Upper lobe of left lung (tissue), 6 donors: ENCODE results near the gene ACP4. TPM values are rescaled to one million over a fixed set of nuclear protein-coding genes. Genes with fewer than 3 reads are reported as not detected.

Experiments used
- ATAC-seq, 2 donors: fragments of 200-7000 bp; cut with Tn5 transposase; one replicate each; pipeline ENCODE4 v1.9.1; 2022; ENCODE audit warnings: mild to moderate bottlenecking in 2 of 2, moderate library complexity in 2 of 2; ENCODE audit not compliant: low FRiP score in 2 of 2
- DNase-seq, 2 donors: peaks; one replicate each; pipeline ENCODE4 v3.0.0-alpha.2; 2019 to 2020
- H3K27ac ChIP-seq, 4 donors: fragments of 200-600 bp; sonication (generic); one replicate each; pipeline ENCODE4 v1.5.1; 2016 to 2019
- H3K27me3 ChIP-seq, 4 donors: fragments of 200-600 bp; sonication (generic); one replicate each; pipeline ENCODE4 v1.5.1; 2017 to 2019
- H3K36me3 ChIP-seq, 4 donors: fragments of 200-600 bp; sonication (generic); one replicate each; pipeline ENCODE4 v1.5.1; 2016 to 2019
- H3K4me1 ChIP-seq, 4 donors: fragments of 200-600 bp; sonication (generic); one replicate each; pipeline ENCODE4 v1.5.1; 2018 to 2019
- H3K4me3 ChIP-seq, 4 donors: fragments of 200-600 bp; sonication (generic); one replicate each; pipeline ENCODE4 v1.5.1; 2017 to 2019; ENCODE audit warnings: mild to moderate bottlenecking in 2 of 4, moderate library complexity in 1 of 4
- H3K9me3 ChIP-seq, 4 donors: fragments of 200-600 bp; sonication (generic); one replicate each; pipeline ENCODE4 v1.5.1; 2018 to 2019
- EP300 ChIP-seq, 4 donors: sonication (generic); formaldehyde crosslinking; IDR thresholded peaks; one replicate each; pipeline ENCODE4 v1.5.1; 2017; ENCODE audit warnings: antibody characterized with exemption in 4 of 4, control low read depth in 2 of 4
- POLR2A ChIP-seq, 4 donors: fragments of 450-650 bp; IDR thresholded peaks; one replicate each; pipeline ENCODE4 v1.5.1; 2016 to 2017; ENCODE audit warnings: antibody characterized with exemption in 4 of 4, mild to moderate bottlenecking in 2 of 4
- POLR2AphosphoS5 ChIP-seq, 2 donors: sonication (generic); formaldehyde crosslinking; IDR thresholded peaks; one replicate each; pipeline ENCODE4 v1.5.1; 2017; ENCODE audit warnings: antibody characterized with exemption in 2 of 2
- WGBS, 2 donors: methylation state at CpG; one replicate each; pipeline ENCODE4 v1.1.5; 2017 to 2018; 5-methylcytosine and 5-hydroxymethylcytosine counted together
- total RNA-seq, 6 donors: library from RNA; depleted of rRNA in 4 of 6; stranded (reverse); fragments of >200 nt in 4 of 6; gene quantifications; one replicate each; pipeline versions ENCODE4 v1.1.0 to v1.2.1, GENCODE V29; 2016 to 2021
- TF ChIP-seq, protein P1 (sequence below), 6 experiments: fragments of 450-650 bp in 4 of 6; fragments of 200-600 bp in 2 of 6; sonication (generic) in 2 of 6; IDR thresholded peaks; one replicate each; pipeline ENCODE4 v1.5.1; 2016 to 2019; ENCODE audit warnings: antibody characterized with exemption in 6 of 6
- donor health status: DM: no; HTN: no; CAD: no; lungs with moderate emphysema.
- donor health status: DM: no; HTN: yes; CAD: no; lungs with severe emphysema.

Gene ACP4
- total RNA-seq, 6 donors from 2014 or later: not detected

DNA sequence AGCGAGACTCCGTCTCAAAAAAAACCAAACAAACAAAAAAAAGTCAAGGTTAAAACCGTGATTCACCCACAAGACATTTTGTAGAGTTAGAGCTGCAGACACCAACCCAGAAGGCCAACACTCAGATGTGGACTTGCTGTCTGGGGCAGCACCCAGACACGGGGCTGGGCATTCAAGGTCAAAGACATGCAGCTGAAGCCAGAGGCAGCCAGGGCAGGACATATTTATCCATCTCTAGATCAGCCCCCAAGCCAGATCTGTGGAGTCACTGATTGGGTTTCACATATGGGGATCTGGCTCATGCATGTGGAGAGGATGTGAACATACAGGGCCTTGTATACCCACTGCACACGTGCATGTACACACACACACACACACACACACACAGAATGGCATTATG is 39.6 kb downstream of the ACP4 start:
- no peaks in the 10 kb centered on the region for H3K9me3 ChIP-seq
- ATAC-seq: no peak
- H3K36me3 ChIP-seq: no peaks in the 10 kb centered on the region
- H3K4me1 ChIP-seq: no peaks in the 10 kb centered on the region
- no peaks in the 10 kb centered on the region for H3K27me3 ChIP-seq
- TF ChIP-seq POLR2AphosphoS5 (IDR thresholded peaks at IDR 0.05) (no peak), POLR2A (IDR thresholded peaks at IDR 0.05) (no peak), EP300 (IDR thresholded peaks at IDR 0.05) (no peak)
- TF ChIP-seq, protein P1, sequence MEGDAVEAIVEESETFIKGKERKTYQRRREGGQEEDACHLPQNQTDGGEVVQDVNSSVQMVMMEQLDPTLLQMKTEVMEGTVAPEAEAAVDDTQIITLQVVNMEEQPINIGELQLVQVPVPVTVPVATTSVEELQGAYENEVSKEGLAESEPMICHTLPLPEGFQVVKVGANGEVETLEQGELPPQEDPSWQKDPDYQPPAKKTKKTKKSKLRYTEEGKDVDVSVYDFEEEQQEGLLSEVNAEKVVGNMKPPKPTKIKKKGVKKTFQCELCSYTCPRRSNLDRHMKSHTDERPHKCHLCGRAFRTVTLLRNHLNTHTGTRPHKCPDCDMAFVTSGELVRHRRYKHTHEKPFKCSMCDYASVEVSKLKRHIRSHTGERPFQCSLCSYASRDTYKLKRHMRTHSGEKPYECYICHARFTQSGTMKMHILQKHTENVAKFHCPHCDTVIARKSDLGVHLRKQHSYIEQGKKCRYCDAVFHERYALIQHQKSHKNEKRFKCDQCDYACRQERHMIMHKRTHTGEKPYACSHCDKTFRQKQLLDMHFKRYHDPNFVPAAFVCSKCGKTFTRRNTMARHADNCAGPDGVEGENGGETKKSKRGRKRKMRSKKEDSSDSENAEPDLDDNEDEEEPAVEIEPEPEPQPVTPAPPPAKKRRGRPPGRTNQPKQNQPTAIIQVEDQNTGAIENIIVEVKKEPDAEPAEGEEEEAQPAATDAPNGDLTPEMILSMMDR (IDR thresholded peaks at IDR 0.05): no peak
- DNase-seq: no peak
- WGBS, 2 donors: 69 to 77% methylated on average over 5 of the region's 5 CpGs
- H3K4me3 ChIP-seq: no peak overlapping the region
- H3K27ac ChIP-seq: no peak overlapping the region

DNA sequence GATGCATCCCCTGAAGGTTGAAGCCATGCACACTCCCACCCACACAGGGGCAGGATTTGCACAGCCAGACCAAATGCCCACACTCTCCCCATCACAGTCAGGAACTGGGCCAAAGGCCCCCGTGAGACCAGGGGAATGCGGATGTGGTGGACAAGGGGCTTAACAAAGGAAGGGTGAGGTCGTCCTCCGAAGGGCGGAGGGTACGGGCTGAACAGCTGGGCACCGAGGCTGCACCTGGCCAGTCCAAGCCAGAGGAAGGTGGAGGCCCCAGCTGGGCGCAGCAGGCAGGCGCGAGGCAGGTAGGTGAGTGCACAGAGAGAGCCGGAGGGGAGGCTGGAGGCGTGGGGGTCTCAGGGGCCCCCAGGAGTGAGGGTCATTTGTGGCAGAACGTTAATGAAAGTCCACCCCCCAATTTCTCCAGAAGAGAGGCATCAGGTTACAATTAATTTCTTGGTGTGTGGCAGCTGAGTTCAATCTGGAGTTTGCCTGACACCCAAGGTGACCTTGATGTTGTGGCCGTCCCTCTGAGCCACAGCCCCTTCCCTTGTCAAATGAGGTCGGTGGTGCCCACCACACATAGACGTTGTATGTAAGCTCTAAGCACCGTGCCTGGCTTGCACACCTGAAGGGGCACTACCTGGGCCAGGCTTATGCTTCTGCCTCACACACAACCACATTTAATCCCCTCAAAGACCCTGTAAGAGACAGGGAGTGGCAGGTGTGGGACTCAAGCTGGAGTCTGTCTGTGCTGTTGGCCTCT is 40.2 kb downstream of the ACP4 start:
- ATAC-seq (no peak), DNase-seq (no peak)
- WGBS, 2 donors: 40 to 45% methylated on average over 17 of the region's 17 CpGs
- no peaks in the 10 kb centered on the region for H3K27me3 ChIP-seq
- H3K36me3 ChIP-seq: no peaks in the 10 kb centered on the region
- H3K4me3 ChIP-seq: no peak overlapping the region
- H3K9me3 ChIP-seq: no peaks in the 10 kb centered on the region
- no peak for TF ChIP-seq POLR2AphosphoS5 (IDR thresholded peaks at IDR 0.05)
- no peak for TF ChIP-seq POLR2A (IDR thresholded peaks at IDR 0.05)
- TF ChIP-seq, protein P1 (IDR thresholded peaks at IDR 0.05): no peak
- TF ChIP-seq EP300 (IDR thresholded peaks at IDR 0.05): no peak
- peaks cover 2 to 5% (median 4%) of the 10 kb centered on the region in 4 donors for H3K4me1 ChIP-seq
- no peak overlapping the region for H3K27ac ChIP-seq

DNA sequence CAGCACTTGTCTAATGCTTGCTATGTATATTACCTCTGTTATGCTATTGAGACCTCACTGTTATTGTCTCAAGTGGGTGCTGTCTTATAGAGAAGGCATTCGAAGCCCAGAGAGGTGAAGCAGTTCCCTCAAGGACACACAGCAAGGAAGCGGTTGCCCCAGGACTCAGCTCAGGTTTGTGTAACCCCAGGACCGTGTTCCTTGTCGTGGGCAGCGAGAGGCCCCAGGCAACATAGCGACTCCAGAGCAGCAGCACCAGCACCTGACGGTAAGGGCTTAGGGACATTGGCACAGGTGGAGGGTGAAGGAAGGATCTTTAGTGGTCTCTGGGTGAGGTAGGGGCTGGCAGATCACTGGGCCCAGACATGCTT is 40.8 kb downstream of the ACP4 start:
- Histone ChIP-seq H3K27me3 (peaks cover 0 to 2% (median under 1%) of the 10 kb centered on the region in 4 donors), H3K27ac (no peak overlapping the region), H3K4me1 (peaks cover 4 to 11% (median 9%) of the 10 kb centered on the region in 4 donors), H3K36me3 (no peaks in the 10 kb centered on the region), H3K4me3 (no peak overlapping the region), H3K9me3 (no peaks in the 10 kb centered on the region)
- 64 to 75% methylated on average over 7 of the region's 7 CpGs for WGBS, 2 donors
- DNase-seq (no peak), ATAC-seq (no peak)
- TF ChIP-seq POLR2AphosphoS5 (IDR thresholded peaks at IDR 0.05) (no peak), POLR2A (IDR thresholded peaks at IDR 0.05) (no peak), EP300 (IDR thresholded peaks at IDR 0.05) (no peak)
- TF ChIP-seq, protein P1 (IDR thresholded peaks at IDR 0.05): no peak

DNA sequence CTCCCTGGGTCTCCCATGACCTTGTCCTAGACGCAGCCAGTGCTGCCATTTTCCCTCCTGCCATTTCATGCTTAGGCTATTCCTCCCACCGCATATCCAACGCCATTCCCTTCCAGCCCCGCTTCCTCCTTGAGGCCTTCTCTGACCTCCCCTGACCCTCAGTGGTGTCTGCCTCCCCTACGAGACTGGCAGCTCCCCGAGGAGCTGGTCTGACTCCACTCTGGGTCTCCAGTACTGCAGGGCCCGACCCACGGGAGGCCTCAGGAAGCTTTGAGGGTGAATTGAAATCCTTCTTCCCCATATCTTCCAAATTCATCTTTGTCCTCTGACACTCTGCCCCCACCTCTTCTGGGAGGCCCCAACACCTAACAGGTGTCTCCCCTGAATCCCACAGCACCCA is 42.5 kb downstream of the ACP4 start:
- DNase-seq (no peak), ATAC-seq (no peak)
- Histone ChIP-seq H3K4me3 (no peak overlapping the region), H3K27ac (no peak overlapping the region), H3K4me1 (peaks cover 4 to 16% (median 10%) of the 10 kb centered on the region in 4 donors), H3K36me3 (no peaks in the 10 kb centered on the region), H3K9me3 (no peaks in the 10 kb centered on the region), H3K27me3 (peaks cover 0 to 8% (median 3%) of the 10 kb centered on the region in 4 donors)
- TF ChIP-seq, protein P1 (IDR thresholded peaks at IDR 0.05): no peak
- TF ChIP-seq POLR2A (IDR thresholded peaks at IDR 0.05) (no peak), EP300 (IDR thresholded peaks at IDR 0.05) (no peak), POLR2AphosphoS5 (IDR thresholded peaks at IDR 0.05) (no peak)
- 68 to 91% methylated on average over 8 of the region's 8 CpGs for WGBS, 2 donors
